ENCODE results near the gene ACSL1.
"Not testable (repeated sequence)": the region's sequence is repeated elsewhere in the genome, so short reads cannot be mapped to it uniquely, and the experiment has no call there.

The ACSL1 gene

GRCh38 chr4:184750926-184751584, 74.7 kb downstream of the ACSL1 start:
- no peak for DNase-seq

GRCh38 chr4:184748251-184748652, 77.5 kb downstream of the ACSL1 start:
- DNase-seq = no peak

GRCh38 chr4:184747034-184747830, 78.5 kb downstream of the ACSL1 start:
- DNase-seq = no peak

GRCh38 chr4:184745831-184746795, 79.7 kb downstream of the ACSL1 start:
- DNase-seq = no peak

GRCh38 chr4:184744236-184744635, 81.5 kb downstream of the ACSL1 start:
- no peak for DNase-seq

GRCh38 chr4:184743650-184744049, 82.1 kb downstream of the ACSL1 start:
- no peak for DNase-seq

- DNase-seq = not testable (repeated sequence)
Observed at GRCh38 chr4:184741651-184742050, 84.1 kb downstream of the ACSL1 start.

- no peak for DNase-seq
Observed at GRCh38 chr4:184740980-184741391, 84.8 kb downstream of the ACSL1 start.

- not testable (repeated sequence) for DNase-seq
Observed at GRCh38 chr4:184739575-184739974, 86.2 kb downstream of the ACSL1 start.

- DNase-seq = no peak
Observed at GRCh38 chr4:184734758-184735157, 91.0 kb downstream of the ACSL1 start.

GRCh38 chr4:184733654-184734524, 91.9 kb downstream of the ACSL1 start, which contains the start of gene CENPU:
TSS of gene CENPU (minus strand) at chr4:184734096. CDS start at chr4:184734062, 34 bp downstream.
- peak; percentile 93 for DNase-seq

- DNase-seq = no peak
Observed at GRCh38 chr4:184732126-184732525, 93.6 kb downstream of the ACSL1 start.

- no peak for DNase-seq
Observed at GRCh38 chr4:184731056-184731455, 94.7 kb downstream of the ACSL1 start.

GRCh38 chr4:184729946-184730345, 95.8 kb downstream of the ACSL1 start:
- DNase-seq = no peak

GRCh38 chr4:184728858-184729257, 96.9 kb downstream of the ACSL1 start:
- DNase-seq = no peak

GRCh38 chr4:184727430-184727829, 98.3 kb downstream of the ACSL1 start:
- no peak for DNase-seq

GRCh38 chr4:184722798-184723197, 103.0 kb downstream of the ACSL1 start:
- no peak for DNase-seq

- DNase-seq = no peak
Observed at GRCh38 chr4:184721254-184721653, 104.5 kb downstream of the ACSL1 start.

GRCh38 chr4:184719407-184719806, 106.4 kb downstream of the ACSL1 start:
- DNase-seq = no peak

GRCh38 chr4:184715526-184715925, 110.2 kb downstream of the ACSL1 start:
- no peak for DNase-seq

- no peak for DNase-seq
Observed at GRCh38 chr4:184713887-184714286, 111.9 kb downstream of the ACSL1 start.

- DNase-seq = no peak
Observed at GRCh38 chr4:184712322-184712721, 113.4 kb downstream of the ACSL1 start.
